OCI-LY7 (cell line): ENCODE data around the gene RAB3B.

ENCODE experiments used
- CTCF ChIP-seq: fragments of 200-600 bp; sonication (generic); conservative IDR thresholded peaks from 2 replicates; pipeline ENCODE4 v1.5.1; 2014; ENCODE audit warnings: mild to moderate bottlenecking, antibody characterized with exemption, low read length, moderate library complexity, mixed read lengths
- EZH2phosphoT487 ChIP-seq: fragments of 200-600 bp; sonication (generic); IDR thresholded peaks from 2 replicates; pipeline ENCODE4 v1.6.1; 2018; ENCODE audit warnings: low read depth, borderline replicate concordance, mild to moderate bottlenecking, mixed run types, antibody characterized with exemption, low read length, moderate library complexity, mixed read lengths

- TF ChIP-seq CTCF: no peak
- TF ChIP-seq EZH2phosphoT487: no peak
These were observed 39.8 kb downstream of the RAB3B start for GRCh38 chr1:51950701-51951100.
